RPMI7951 (cell line): ENCODE data around the gene ATP4B. TPM values are rescaled to one million over a fixed set of nuclear protein-coding genes. Genes with fewer than 3 reads are reported as not detected.
A peak's percentile ranks its signal among the peaks of the same experiment; 100 is the strongest.

Source experiments
- DNase-seq: peaks from one replicate; pipeline ENCODE4 v3.0.0-alpha.2; 2012; ENCODE audit warnings: low read depth
- total RNA-seq: library from RNA; depleted of rRNA; stranded (reverse); fragments of >200 nt; shearing (Covaris generic); gene quantifications from 2 replicates; pipeline ENCODE4 v1.2.3, GENCODE V29; 2014

ATP4B gene
- total RNA-seq, 1 experiment from 2014 or later, result not detected

DNA sequence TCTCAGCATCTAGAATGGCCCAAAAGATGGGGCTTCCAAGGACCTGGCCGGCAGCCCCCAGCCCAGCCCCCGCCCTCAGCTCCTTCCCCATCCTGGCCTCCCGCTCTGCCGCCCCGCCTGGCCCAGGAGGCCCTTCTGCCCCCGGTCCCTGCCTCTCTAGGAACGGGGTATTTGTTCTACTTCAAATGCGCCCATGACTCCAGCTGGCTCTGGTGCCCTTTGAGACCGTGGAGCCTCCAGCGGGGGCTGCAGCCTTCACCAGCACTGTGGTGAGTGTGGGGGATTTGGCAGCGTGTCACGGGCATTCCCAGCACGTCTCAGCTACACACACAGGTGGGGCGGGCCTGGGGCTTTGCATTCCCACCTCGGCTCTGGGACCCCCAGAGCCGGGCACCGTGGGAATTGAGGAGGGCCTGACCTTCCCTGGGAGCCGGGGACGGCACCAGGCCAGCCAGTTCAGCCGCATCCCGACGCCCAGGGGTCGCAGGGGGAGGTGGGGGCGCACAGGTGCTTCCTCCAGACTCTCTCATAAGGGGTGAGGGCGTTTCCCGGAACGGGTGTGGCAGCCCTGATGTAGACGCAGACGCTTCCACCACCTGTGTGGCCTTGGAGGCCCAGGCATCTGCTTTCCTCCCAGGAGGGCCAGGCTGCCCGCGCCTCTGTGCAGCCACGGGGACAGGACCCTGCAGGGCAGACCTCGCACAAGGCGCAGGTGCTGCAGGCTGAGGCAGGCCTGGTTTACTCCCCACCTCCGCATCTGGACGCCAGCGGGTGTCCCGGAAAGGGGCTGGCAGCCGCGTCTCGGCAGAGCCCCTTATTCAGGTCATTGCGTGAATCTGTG lies 947 bp downstream of the ATP4B start:
- no peak for DNase-seq

DNA sequence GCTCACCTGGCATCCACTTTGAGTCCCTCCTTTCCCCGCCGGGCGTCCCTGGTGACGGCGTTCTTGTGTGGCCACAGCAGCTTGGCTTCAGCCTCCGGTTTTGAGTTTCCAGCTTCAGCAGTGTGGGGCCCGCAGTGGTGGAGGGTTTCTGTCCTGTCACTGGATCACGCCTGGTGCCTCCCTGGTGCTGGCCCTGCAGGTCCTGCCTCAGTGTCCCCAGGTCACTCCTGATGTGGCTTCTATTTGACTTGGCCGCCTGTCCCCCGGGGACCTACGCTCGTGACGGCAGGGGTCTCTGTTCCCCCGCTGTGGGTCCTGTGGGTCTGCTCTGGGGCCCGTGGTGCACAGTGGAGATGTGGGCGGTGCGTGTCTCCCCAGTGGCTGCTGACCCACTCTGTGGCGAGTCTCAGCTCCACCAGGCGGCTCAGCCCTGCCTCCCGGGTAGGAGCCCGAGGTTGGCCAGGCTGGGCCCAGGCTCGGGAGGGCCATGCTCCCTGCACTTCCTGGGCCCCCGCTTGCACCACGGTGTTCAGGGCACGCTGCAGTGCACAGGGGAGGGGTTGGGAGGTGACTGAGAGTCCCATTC lies 1.9 kb downstream of the ATP4B start:
- DNase-seq, result no peak

DNA sequence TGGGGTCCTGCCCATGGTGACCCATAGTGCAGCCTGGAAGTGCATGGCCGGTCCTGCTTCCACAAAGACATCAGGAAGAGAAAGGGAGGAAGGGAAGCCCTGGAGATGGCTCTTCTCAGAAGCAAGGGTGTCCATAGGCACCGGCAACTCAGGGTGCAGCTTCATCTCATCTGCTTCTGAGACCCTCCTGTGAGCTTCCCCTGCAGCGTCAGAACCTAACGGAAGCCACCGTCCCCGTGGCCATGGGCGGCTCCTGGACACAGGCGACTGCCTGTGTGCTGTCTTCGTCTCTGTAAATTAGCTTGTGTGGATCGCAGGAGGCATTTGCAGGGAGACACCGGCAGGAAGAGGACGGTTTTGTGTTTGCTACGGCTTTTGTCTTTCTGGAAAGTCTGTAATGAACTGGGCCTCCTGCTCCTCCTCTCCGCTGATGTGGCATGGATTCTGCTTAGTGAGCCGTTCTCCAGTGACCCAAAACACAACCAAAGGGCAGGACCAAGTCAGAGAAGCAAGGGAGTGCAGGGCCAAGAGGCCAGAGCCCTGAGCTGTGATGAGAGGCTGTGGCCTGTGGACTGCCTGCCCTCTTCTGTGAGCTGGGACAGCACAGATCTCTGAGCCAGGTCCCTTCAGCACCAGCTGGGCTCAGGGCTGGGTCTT lies 2.5 kb downstream of the ATP4B start:
- DNase-seq, result no peak

DNA sequence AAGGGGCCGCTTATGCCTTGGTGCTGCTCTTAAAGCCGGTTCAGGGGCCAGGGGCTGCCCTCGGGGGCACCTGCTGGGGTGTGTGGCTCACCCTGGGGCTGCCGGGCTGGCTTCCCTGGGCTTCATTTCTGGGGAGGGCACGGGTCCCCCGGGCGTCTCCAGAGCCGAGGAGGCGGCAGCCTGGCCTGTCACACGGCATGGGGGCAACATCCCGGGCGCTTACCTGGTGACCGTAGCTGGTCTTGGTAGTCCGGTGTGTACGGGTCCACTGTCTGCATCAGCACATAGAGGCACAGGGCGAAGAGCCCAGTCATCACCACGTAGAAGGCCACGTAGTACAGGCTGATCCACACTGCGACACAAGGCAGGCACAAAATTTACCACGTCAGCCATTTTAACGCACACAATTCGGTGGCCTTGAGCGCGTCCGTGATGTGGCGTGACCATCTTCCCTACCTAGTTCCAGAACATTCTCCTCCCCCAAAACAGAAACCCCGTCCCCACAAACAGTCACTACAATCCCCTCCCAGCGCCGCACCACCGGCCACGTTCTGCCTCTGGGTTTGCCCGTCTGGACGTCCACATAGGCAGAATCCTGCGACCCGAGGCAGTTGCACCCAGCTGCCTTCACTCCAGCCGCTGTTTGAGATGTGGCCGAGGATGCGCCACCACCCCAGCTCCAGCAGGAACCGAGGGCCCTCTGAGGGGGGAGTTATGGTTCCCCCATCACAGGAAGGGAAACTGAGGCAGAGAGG lies 3.2 kb downstream of the ATP4B start:
- DNase-seq, result no peak

DNA sequence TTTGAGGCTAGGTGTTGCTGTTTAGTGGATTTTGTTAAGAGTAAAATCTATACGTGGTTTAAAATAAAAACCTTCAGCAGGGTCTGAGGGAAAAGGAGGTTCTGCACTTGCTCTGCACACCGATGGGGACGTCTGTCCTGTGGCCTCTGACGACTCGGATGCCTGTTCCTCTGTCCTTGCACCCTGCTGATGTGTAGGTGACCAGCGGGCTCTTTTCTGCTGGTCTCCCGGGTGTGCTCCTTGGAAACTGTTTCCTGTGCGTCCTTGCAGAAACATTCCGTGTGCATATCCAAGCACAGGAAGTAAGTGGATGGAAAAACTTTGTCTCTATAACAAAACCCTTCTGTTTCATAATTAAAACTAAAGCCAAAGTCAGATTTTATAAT lies 3.8 kb downstream of the ATP4B start:
- DNase-seq, result no peak

DNA sequence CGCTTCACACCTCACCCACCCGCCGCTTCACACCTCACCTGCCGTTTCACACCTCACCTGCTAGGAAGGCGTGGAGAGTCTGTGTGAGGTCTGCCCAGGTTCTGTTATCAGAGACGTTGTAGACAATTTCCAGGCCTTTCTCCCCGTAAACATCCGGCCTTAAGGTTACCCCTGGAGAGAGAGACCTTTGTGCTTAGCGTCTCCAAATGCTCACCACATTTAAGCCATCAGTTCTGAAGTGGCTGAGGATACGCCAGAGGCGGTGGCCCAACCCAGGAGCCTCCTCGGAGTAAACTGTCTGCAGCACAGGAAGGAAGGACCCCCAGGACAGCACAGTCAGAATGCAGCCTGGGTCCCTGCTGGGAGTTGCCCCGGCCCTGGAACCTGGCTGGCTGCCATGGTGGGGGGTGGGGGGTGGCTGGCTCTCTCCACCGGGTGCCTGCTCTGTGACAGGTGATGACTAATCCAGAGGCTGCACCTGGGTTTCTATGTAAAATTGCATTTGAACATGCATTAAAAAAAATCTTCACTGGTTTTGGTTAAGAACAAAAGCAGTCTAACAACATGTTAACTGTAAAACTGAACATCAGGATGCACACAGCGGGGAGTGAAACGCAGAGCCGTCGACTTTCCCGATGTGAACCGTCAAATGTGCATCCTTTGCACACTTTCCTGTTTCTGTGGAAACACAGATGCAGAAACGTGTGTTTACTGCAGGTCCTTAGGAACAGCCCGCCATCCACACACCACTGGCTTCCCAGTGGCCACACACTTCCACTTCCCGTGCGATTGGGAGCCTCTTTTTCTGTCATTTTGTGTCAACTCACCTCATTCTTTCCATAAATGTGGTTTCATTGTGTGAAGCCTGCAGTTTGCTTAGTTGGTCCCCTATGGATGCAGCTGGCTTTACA lies 4.5 kb downstream of the ATP4B start:
- DNase-seq, result no peak

DNA sequence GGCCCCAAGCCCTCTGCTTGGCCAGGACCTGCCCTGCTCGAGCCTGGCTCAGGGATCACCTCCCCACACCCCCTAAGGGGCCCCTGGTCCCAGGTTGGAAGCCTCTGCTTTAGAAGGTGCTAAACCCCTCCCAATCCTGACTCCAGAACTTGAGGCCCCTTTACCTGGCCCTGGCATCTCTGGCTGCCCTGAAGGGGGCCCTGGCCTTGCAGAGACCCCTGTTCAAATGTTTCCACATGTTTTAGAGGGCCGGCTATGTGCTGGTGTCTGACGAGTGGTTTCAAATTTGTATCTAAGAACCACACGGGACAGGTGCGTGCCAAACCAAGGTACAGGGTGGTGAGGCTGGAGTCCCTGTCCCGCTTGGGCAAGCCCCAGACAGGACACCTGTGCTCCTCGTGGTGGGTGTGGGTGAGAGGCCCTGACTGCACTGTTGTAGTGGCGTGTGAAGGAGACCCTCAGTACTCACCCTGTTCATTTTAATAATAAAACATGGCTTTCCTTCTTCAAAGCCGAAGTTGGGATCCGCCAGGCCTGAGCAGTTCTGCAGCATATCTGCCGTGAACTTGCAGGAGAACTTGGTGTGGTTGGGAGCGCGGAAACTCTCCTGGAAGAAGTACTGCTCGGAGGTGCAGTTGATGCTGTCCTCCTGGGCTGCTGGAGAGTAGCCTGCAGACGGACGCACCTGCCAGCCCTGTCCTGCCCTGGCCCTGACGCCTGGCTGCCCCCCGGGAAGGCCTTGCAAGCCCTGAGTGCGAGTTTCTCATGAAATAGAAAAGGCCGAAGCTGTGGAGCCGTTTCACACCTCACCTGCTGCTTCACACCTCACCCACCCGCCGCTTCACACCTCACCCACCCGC lies 5.4 kb downstream of the ATP4B start:
- no peak for DNase-seq

DNA sequence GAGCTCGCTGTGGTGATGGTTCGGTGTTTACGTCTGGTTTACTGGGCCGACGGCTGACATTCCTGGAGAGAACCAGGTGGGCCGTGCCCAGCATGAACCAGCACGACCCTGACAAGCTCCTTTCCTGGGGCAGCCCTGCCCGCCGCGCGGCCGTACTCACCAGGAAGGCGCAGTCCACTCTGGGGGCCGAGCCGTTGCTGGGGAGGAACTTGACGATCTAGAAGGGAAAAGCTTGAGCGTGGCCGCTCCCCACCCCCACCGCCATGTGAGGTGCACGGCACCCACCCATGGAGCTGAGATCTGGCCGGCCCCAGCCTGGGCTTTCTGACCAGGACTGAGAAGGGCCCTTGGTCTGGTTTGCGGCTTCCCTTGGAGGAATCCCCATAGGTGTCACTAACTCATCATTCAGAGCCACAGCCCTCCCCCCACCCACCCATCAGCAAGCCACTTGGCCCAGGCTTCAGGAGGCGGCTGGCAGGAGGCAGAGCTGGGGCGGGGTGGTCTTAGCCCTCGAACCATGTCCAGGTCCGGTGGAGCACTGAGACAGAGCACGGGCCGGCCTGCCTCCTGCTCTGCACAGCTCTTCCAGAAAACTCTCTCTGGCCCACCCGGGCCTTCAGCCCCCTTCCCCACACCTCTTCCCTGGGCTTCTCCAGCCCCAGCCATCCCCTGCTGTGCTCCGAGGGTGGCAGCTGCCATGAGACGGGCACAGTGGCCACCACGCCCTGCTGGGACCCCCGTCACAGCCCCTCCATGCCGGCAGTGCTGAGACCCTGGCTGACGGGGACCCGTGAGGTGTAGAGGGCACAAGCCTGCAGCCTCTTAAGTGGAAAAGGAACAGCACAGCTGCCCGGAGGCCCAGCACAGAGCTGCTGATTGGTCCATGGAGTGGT lies 6.2 kb downstream of the ATP4B start:
- DNase-seq, result no peak

DNA sequence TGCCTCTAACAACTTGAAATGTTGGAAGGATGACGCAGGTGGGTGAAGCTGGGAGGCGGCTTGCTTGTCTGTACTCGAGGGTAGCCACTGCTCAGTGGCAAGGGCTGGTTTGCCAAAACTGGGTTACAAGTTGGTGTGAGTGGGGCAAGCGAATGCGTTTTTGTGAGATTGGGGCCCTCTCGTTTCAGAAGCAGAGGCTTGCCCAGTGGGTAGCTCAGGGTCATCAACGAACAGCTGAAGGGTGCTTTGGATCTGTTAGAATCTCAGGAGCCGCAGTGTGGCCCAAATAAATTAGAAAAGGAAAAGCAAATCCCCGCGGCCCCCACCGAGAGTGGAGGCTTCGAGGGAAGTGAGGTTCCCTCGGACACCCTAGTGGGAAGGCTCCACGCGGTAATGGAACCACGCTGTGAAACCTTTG lies 7.3 kb downstream of the ATP4B start:
- no peak for DNase-seq

DNA sequence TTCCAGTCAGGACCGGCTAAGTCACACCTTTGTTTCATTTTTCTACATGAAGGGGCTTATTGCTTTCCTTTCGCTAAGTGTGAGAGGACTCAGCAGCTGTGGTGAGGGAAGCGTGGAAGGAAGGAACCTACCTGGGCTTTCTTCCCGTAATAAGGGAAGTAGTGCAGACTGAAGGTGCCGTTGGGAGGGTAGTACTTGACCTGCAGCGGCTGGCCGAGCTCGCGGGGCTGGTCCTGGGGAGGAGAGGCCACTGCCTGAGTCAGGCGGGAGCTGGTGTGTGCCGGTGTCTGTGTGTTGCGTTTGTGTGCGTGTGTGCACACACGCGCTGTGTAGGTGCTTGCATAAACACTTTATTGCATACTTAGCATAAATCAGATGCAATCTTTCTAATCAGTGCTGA lies 7.7 kb downstream of the ATP4B start:
- no peak for DNase-seq

DNA sequence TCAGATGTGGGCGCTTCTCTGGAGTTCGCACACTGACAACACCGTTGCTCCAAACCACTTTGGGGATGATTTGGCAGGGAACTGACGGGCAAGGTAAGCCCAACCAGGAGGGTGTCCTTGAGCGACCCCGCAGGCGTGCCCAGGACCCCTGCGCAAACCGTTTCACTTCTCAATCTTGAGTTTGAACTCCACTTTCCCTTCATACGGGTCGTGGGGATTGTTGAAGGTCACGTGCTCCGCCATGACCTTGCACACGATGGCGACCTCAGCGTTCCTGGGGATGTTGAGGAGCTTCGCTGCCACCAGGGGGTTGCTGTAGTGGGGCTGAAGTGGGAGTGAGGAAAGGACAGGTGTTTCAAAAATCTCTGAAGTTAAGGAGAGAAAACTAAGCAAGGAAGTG lies 8.8 kb downstream of the ATP4B start:
- no peak for DNase-seq

DNA sequence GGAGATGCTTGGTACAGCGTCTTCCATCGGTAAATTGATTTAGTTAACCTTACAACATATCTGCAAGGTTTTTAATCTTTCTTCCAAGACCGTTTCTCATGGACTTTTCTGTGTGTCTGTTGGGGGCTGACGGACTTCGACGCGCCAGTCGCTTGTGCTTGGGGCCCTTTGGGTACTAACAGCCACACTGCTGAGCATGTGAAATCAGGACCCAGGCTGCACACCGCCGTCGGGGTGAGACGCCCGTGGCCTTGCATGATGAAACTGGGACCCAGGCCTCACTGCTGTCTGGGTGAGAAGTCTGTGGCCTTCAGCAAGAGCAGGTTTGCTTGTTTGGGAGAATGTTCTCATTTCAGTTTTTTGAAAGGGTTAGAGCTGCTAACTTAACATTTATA lies 9.8 kb downstream of the ATP4B start:
- no peak for DNase-seq

DNA sequence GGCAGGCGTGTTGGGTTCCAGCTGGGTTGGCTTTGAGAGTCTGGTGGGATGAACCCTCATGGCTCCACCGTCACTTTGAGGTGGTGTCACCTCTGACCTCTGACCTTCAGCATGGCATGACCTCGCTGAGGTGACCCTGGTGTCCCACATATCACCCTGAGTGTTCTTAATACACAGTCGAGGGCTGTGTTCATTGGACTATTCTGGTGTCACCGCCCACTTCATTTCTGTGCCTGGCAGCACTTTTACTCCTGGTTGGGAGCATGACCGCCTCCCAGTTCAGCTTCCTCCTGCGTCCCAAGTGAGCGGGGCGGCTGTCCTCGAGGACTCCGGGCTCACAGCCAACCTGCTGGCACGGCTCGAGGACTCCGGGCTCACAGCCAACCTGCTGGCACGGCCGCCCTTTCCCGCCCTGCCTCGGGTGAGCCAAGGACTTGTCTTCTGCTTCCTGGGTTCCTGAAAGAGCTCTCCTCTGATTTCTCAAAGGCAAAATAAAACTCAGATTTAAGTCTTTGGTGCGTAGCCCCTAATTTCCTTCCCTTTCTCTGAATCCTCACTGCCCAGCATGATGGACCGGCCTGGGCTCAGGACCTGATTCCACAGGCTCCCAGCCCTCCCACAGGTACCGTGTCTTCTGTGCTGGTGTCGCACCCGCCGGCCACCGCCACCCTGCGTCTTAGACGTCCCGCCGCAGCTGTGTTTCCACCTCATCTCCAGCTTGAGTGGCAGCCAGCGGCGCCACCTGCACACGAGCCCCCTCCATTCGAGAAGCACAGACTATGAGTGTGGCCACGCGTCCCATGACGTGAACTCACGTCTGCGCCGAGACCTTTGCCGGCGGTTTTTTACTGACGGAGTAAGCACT lies 10.4 kb downstream of the ATP4B start:
- peak; percentile 68 for DNase-seq

DNA sequence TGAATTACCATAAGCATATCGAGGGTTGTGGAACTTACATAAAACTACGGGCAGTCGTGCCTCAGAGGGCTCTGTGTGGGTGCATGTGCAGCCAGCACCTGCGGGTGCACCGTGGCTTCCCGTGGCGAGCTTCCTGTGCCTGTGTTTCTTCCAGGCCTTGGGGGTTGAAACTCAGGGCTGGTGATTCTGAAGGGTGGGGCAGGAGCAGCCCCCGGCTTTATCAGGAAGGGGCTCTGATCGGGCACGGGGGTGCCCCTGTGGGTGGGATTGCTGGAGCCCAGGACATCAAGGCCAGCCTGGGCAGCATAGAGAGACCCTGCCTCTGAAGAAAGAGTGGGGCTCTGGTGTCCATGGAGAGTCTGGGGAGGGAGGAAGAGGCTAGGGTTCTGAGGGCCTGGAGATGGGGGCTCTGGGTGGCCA lies 11.1 kb downstream of the ATP4B start:
- DNase-seq, result no peak

DNA sequence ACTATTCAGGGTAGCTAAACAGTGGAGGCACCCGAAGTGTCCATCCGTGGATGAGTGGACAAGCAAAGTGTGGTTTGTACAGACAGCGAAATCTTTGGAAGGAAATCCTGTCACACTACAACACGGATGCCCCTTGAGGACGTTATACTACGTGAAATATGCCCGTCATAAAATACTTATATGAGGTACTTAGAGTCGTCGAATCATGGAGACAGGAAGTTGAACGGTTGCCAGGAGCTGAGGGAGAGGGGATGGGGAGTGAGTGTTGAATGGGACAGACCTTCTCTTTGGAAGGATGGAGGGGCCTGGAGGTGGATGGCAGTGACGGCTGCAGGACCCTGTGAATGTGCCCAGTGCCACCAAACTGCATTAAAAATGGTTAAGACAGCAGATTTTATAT lies 11.6 kb downstream of the ATP4B start:
- no peak for DNase-seq

DNA sequence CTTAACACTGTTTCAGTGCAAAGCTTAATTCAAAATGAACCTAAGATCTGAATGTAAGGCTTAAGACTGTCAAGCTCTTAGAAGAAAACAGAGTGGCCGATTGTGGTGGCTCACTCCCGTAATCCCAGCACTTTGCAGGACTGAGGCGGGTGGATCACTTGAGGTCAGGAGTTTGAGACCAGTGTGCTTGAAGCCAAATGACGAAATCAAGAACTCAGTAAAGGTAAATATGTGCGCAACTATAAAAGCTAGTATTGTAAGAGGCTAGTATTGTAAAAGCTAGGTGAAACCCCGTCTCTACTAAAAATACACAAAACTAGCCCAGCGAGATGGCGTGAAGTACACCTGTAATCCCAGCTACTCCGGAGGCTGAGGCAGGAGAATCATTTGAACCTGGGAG lies 12.7 kb downstream of the ATP4B start:
- no peak for DNase-seq

DNA sequence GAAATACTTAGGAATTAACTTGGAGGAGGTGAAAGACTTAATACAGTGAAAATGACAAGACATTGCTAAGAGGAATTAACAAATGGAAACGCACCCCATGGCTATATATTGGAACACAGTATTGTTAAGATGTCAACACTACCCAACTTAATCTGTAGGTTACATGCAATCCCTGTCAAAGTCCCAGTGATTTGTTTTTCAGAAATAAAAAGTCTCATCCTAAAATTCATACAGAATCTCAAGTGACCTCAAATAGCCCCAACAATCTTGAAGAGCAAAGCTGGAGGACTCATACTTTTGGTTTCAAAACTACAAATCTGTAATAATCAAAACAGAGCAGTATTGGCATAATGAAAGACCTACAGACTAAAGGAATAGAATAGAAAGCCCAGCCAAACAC lies 13.2 kb downstream of the ATP4B start:
- no peak for DNase-seq

DNA sequence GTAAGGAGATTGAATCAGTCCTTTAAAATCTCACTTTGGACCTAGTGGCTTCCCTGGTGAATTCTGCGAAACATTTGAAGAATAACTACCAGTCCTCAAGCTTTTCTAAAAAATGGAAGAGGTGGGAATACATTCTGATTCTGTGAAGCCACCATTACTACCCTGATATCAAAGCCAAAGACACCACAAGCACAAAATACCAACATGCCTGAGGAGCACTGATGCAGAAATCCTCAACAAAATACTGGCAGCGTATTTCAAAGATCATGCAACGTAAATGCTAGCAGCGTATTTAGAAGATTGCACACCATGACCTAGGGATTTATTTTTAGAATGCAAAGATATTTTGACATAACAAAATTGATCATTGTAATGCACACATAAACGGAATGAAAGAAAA lies 14.4 kb downstream of the ATP4B start:
- no peak for DNase-seq
